ENCODE results near the gene COPS8.

Gene COPS8

GRCh38 chr2:237143118-237143517 is 57.4 kb downstream of the COPS8 start:
- H3K4me3 ChIP-seq (ENCODE audit: low read depth, low read length): no peak overlapping the region
- no peak for TF ChIP-seq CTCF (IDR thresholded peaks at IDR 0.05; ENCODE audit: low read depth, low read length, missing control alignments)
- no peak for DNase-seq (ENCODE audit: low read depth)
- in situ Hi-C loops (cut with HindIII; ENCODE audit: low sequenced_read_pairs): no loop called here

GRCh38 chr2:237143676-237144440 is 58.2 kb downstream of the COPS8 start:
- in situ Hi-C loops (cut with HindIII; ENCODE audit: low sequenced_read_pairs): no loop called here
- no peak for DNase-seq (ENCODE audit: low read depth)
- no peak overlapping the region for H3K4me3 ChIP-seq (ENCODE audit: low read depth, low read length)
- no peak for TF ChIP-seq CTCF (IDR thresholded peaks at IDR 0.05; ENCODE audit: low read depth, low read length, missing control alignments)

GRCh38 chr2:237144516-237144915 is 58.8 kb downstream of the COPS8 start:
- in situ Hi-C loops (cut with HindIII; ENCODE audit: low sequenced_read_pairs): no loop called here
- no peak overlapping the region for H3K4me3 ChIP-seq (ENCODE audit: low read depth, low read length)
- TF ChIP-seq CTCF (IDR thresholded peaks at IDR 0.05; ENCODE audit: low read depth, low read length, missing control alignments): no peak
- no peak for DNase-seq (ENCODE audit: low read depth)

- no peak for TF ChIP-seq CTCF (IDR thresholded peaks at IDR 0.05; ENCODE audit: low read depth, low read length, missing control alignments)
- no peak overlapping the region for H3K4me3 ChIP-seq (ENCODE audit: low read depth, low read length)
- in situ Hi-C loops (cut with HindIII; ENCODE audit: low sequenced_read_pairs): no loop called here
- no peak for DNase-seq (ENCODE audit: low read depth)
These were observed 61.6 kb downstream of the COPS8 start for GRCh38 chr2:237147317-237147716.

GRCh38 chr2:237148624-237149023 is 62.9 kb downstream of the COPS8 start:
- H3K4me3 ChIP-seq (ENCODE audit: low read depth, low read length): no peak overlapping the region
- no peak for DNase-seq (ENCODE audit: low read depth)
- TF ChIP-seq CTCF (IDR thresholded peaks at IDR 0.05; ENCODE audit: low read depth, low read length, missing control alignments): no peak
- in situ Hi-C loops (cut with HindIII; ENCODE audit: low sequenced_read_pairs): no loop called here

GRCh38 chr2:237149425-237149824 is 63.7 kb downstream of the COPS8 start:
- TF ChIP-seq CTCF (IDR thresholded peaks at IDR 0.05; ENCODE audit: low read depth, low read length, missing control alignments): no peak
- H3K4me3 ChIP-seq (ENCODE audit: low read depth, low read length): no peak overlapping the region
- no peak for DNase-seq (ENCODE audit: low read depth)
- in situ Hi-C loops (cut with HindIII; ENCODE audit: low sequenced_read_pairs): no loop called here
